Mesothelial cell of epicardium (in vitro differentiated cells): Measurements from ENCODE around the gene ETV7. TPM values are rescaled to one million over a fixed set of nuclear protein-coding genes. Genes with fewer than 3 reads are reported as not detected.

Experiments
- DNase-seq, 2 experiments: peaks; one replicate each; pipeline ENCODE4 v3.0.0; 2021; ENCODE audit warnings: low spot score in 2 of 2; ENCODE audit not compliant: unreplicated experiment in 2 of 2
- H3K27ac Mint-ChIP-seq: 2 replicates; pipeline ENCODE4 v1.8.0; 2021; ENCODE audit warnings: mixed read lengths
- H3K27me3 Mint-ChIP-seq: 2 replicates; pipeline ENCODE4 v1.8.0; 2021; ENCODE audit warnings: low read depth, mixed read lengths
- H3K36me3 Mint-ChIP-seq: 2 replicates; pipeline ENCODE4 v1.8.0; 2021; ENCODE audit warnings: mixed read lengths
- H3K4me1 Mint-ChIP-seq: 2 replicates; pipeline ENCODE4 v1.8.0; 2021; ENCODE audit warnings: mixed read lengths
- H3K4me3 Mint-ChIP-seq: 2 replicates; pipeline ENCODE4 v1.8.0; 2021; ENCODE audit warnings: mild to moderate bottlenecking, moderate library complexity, mixed read lengths
- H3K9me3 Mint-ChIP-seq: 2 replicates; pipeline ENCODE4 v1.8.0; 2021; ENCODE audit warnings: mixed read lengths
- total RNA-seq: library from RNA; stranded (reverse); gene quantifications from 3 replicates; pipeline ENCODE4 v1.2.1, GENCODE V29; 2021
- TF ChIP-seq, protein P1 (sequence below): fragments of 200-600 bp; sonication (generic); IDR thresholded peaks from one replicate; pipeline ENCODE4 v1.5.0; 2021; ENCODE audit warnings: antibody characterized with exemption; ENCODE audit not compliant: unreplicated experiment

ETV7 gene
- total RNA-seq, 1 donor from 2014 or later, result 0.47 TPM

DNA sequence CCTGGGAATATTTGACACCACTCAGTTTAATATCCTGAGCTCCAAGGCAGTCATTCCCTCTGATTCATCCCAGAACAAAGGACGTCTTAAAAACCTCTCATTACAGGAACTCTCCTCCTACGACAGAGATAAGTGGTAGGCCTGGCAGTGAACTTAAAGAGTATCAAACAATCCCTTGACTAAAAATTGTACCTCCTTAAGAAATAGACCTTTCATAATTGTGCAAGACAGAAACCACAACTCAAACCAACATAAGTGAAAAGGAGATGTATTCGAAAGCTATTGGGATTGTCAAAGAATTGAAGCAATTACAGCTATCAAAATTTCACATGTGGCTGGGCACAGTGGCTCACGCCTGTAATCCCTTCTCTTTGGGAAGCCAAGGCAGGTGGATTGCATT, 31.6 kb downstream of the ETV7 start:
- TF ChIP-seq, protein P1, sequence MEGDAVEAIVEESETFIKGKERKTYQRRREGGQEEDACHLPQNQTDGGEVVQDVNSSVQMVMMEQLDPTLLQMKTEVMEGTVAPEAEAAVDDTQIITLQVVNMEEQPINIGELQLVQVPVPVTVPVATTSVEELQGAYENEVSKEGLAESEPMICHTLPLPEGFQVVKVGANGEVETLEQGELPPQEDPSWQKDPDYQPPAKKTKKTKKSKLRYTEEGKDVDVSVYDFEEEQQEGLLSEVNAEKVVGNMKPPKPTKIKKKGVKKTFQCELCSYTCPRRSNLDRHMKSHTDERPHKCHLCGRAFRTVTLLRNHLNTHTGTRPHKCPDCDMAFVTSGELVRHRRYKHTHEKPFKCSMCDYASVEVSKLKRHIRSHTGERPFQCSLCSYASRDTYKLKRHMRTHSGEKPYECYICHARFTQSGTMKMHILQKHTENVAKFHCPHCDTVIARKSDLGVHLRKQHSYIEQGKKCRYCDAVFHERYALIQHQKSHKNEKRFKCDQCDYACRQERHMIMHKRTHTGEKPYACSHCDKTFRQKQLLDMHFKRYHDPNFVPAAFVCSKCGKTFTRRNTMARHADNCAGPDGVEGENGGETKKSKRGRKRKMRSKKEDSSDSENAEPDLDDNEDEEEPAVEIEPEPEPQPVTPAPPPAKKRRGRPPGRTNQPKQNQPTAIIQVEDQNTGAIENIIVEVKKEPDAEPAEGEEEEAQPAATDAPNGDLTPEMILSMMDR, result no peak
- DNase-seq, result no peak
- H3K4me3 Mint-ChIP-seq, result no peak overlapping the region
- no peak overlapping the region for H3K27ac Mint-ChIP-seq
- peaks cover 8% of the 10 kb centered on the region for H3K4me1 Mint-ChIP-seq
- no peaks in the 10 kb centered on the region for H3K36me3 Mint-ChIP-seq
- no peaks in the 10 kb centered on the region for H3K27me3 Mint-ChIP-seq
- peaks cover 12% of the 10 kb centered on the region for H3K9me3 Mint-ChIP-seq

DNA sequence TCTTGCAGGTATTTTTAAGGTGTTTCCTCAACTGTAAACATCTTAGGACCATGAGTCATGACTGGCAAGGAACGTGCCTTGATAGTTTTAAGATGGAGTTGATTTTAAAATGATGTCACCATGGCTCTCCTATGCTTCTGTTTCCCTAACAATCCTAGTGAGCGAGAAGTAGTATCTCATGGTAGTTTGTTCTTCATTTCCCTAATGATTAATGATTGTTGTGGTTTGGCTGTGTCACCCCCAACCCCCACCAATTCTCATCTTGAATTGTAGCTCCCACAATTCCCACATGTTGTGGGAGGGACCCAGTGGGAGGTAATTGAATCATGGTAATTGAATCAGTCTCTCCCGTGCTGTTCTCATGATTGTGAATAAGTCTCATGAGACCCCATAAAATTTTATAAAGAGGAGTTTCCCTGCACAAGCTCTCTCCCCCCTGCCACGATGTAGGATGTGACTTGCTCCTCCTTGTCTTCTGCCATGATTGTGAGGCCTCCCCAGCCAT, 34.0 kb downstream of the ETV7 start:
- no peaks in the 10 kb centered on the region for H3K27me3 Mint-ChIP-seq
- no peak overlapping the region for H3K4me3 Mint-ChIP-seq
- peaks cover 12% of the 10 kb centered on the region for H3K9me3 Mint-ChIP-seq
- no peak overlapping the region for H3K27ac Mint-ChIP-seq
- no peaks in the 10 kb centered on the region for H3K36me3 Mint-ChIP-seq
- H3K4me1 Mint-ChIP-seq, result peaks cover 27% of the 10 kb centered on the region
- TF ChIP-seq, protein P1, result no peak
- DNase-seq, result no peak

DNA sequence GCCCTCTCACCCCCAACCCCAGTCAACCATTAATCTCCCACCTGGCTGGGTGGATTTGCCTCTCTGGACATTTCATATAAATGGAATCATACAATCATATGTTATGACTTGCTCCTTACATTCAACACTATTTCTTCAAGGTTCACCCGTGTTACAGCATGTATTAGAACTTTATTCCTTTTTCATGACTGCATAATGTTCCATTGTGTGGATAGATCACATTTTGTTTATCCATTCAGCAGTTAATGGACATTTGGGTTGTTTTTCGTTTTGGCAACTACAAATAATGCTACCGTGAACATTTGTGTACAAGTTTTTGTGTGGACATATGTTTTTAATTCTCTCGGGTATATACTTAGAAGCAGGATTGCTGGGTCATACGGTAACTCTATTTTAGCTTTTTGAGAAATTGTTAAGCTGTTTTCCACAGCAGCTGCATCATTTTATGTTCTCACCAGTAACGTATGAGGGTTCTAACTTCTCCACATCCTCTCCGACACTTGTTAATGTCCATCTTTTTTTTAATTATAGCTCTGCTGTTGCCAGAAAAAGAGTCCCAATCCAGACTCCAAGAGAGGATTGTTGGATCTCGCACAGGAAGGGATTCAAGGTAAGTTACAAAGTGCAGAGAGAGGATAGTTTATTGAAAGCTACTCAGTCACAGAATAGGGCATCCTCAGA, 34.9 kb downstream of the ETV7 start:
- Mint-ChIP-seq H3K9me3 (peaks cover 12% of the 10 kb centered on the region), H3K4me1 (peaks cover 30% of the 10 kb centered on the region), H3K27ac (no peak overlapping the region), H3K36me3 (no peaks in the 10 kb centered on the region), H3K4me3 (no peak overlapping the region), H3K27me3 (no peaks in the 10 kb centered on the region)
- TF ChIP-seq, protein P1, result no peak
- no peak for DNase-seq

DNA sequence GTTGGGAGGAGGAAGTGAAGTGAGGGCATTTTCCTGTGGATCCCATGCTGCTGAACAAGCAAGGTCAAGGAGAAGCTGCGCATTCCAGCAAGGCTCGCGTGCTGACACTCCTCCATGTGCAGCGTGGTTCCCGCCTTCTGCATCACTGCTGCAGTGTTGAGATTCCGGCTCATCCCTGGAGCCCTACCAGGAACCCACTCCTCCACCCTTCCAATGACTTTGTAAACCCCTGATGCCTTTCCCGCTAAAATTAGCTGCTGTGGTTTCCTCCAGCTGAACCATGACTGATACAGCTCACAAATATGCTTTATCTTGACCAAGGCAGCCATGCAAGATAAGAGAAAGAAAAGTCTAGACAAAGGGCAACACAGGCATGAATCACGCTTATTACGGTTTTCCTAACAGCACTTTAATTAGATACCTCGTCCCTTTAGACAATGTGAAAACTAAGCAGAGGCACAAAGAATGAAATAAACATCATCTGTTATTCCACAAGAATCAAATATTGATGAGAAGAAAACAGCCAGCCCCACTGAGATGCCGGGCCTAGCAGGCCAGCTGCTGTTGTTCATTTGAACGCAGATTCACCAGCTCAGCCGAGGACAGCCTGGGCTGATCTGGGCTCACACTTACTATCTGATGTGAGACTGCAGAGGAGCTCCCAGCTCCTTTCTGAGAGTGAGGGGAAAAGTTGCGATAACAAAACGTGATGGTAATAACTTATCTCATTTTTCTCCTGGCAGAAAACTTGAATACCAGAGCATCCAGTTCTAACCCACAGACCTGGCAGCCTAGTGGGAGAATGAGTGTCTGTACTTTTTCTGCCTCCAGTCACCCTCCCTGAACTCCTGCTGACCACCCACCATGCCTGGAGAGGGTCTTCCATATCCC, 36.5 kb downstream of the ETV7 start:
- Mint-ChIP-seq H3K36me3 (no peaks in the 10 kb centered on the region), H3K27ac (peak overlapping the region; percentile 79), H3K4me3 (no peak overlapping the region), H3K27me3 (no peaks in the 10 kb centered on the region), H3K9me3 (peaks cover 12% of the 10 kb centered on the region), H3K4me1 (peaks cover 44% of the 10 kb centered on the region)
- no peak for DNase-seq
- TF ChIP-seq, protein P1, result no peak

DNA sequence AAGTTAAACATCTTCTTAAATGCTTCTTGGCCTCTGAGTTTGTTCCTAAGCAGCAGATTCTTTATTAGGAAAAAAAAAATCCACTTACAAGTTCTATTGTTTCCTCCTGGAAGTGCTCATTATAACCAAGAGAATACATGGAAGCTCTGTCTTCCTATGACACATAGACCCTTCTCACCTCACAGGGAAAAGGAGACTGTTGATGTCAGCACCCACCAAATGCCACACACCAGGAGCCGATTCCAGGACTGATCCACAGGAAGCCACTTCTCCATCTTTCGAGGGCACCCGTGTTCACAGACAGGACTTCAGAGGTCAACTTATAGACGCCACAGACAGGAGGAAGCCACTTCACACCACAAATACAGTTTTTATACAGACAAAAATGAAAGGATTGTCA, 37.4 kb downstream of the ETV7 start:
- TF ChIP-seq, protein P1, result no peak
- Mint-ChIP-seq H3K27me3 (no peaks in the 10 kb centered on the region), H3K4me1 (peaks cover 44% of the 10 kb centered on the region), H3K27ac (peak overlapping the region; percentile 79), H3K9me3 (peaks cover 12% of the 10 kb centered on the region), H3K36me3 (no peaks in the 10 kb centered on the region), H3K4me3 (no peak overlapping the region)
- no peak for DNase-seq
